Measurements from ENCODE around the gene NPFFR1. TPM values are rescaled to one million over a fixed set of nuclear protein-coding genes. Genes with fewer than 3 reads are reported as not detected.

The NPFFR1 gene
- total and polyA plus RNA-seq, 2 donors: 0.05 to 0.21 TPM

DNA sequence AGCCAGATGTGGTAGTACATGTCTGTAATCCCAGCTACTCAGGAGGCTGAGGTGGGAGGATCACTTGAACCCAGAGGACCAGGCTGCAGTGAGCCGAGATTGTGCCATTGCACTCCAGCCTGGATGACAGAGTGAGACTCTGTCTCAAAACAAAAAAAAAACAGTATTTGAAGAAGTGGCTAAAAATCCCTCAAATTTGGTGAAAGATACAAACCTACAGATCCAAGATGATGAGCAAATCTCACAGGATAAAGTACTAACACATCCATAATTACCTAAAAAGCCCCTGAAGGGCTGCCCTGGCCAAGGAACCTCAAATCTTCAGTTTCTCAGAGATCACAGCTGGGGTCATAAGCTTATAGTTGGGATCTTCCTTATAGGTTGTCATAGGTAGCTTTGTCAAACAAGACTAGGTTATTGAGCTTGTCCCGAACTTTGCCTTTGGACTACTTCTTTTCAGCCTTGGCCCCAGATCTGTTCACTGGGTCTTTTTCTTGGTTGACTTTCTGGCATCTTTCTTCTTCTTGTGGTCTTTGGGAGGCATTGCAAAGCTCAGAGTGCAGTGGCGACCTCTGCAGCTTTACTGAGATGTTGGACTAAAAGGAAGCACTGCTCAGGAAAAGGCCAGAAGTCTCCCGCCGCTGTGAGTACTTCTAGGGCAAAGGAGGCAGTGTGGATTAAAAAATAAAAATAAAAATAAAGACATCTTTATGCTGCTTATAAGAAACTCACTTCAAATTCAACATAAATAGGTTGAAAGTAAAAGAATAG lies 84.9 kb downstream of the NPFFR1 start:
- DNase-seq (ENCODE audit: low read depth in 6 of 9, low spot score in 9 of 9): peak in 2 of 9 donors; percentile 7 to 13
- WGBS: 97% methylated on average over 5 of the region's 5 CpGs
- no peak overlapping the region for H3K27ac ChIP-seq (ENCODE audit: low read depth in 1 of 2, low read length in 1 of 2)

More for the DNA sequence above, 84.9 kb downstream of the NPFFR1 start:
- Histone ChIP-seq H3K4me1 (ENCODE audit: control insufficient read depth in 2 of 2, insufficient read depth in 2 of 2, low read length in 2 of 2) (peaks cover 6 to 10% of the 10 kb centered on the region in 2 donors), H3K36me3 (ENCODE audit: control insufficient read depth in 2 of 2, insufficient read depth in 2 of 2, low read length in 1 of 2) (peaks cover 4 to 22% of the 10 kb centered on the region in 2 donors), H3K9me3 (ENCODE audit: control insufficient read depth in 2 of 2, insufficient read depth in 1 of 2, low read length in 1 of 2) (no peaks in the 10 kb centered on the region), H3K4me3 (ENCODE audit: low read length in 2 of 2) (no peak overlapping the region), H3K27me3 (ENCODE audit: control insufficient read depth in 2 of 2, insufficient read depth in 1 of 2, low read length in 1 of 2) (no peaks in the 10 kb centered on the region)

Other genes starting within 250 kb of the NPFFR1 start
- 10.7 TPM for gene MACROH2A2, start 231.2 kb downstream of the NPFFR1 start, total RNA-seq
- 12.9 TPM for gene MACROH2A2, start 231.2 kb downstream of the NPFFR1 start, polyA plus RNA-seq
- gene AIFM2, start 151.2 kb downstream of the NPFFR1 start, total RNA-seq: 1.5 TPM
- 7.5 TPM for gene AIFM2, start 151.2 kb downstream of the NPFFR1 start, polyA plus RNA-seq
- 8.1 TPM for gene TYSND1, start 137.3 kb downstream of the NPFFR1 start, total RNA-seq
- 18.1 TPM for gene TYSND1, start 137.3 kb downstream of the NPFFR1 start, polyA plus RNA-seq
- 63.1 TPM for gene SAR1A, start 113.5 kb downstream of the NPFFR1 start, total RNA-seq
- gene SAR1A, start 113.5 kb downstream of the NPFFR1 start, polyA plus RNA-seq: 48.6 TPM
- 199 TPM for gene PPA1, start 50.6 kb downstream of the NPFFR1 start, total RNA-seq
- gene PPA1, start 50.6 kb downstream of the NPFFR1 start, polyA plus RNA-seq: 150 TPM
- 6.6 TPM for gene LRRC20, start 98.6 kb upstream of the NPFFR1 start, total RNA-seq
- gene LRRC20, start 98.6 kb upstream of the NPFFR1 start, polyA plus RNA-seq: 3.6 TPM
- 18.9 TPM for gene EIF4EBP2, start 120.1 kb upstream of the NPFFR1 start, total RNA-seq
- 32.1 TPM for gene EIF4EBP2, start 120.1 kb upstream of the NPFFR1 start, polyA plus RNA-seq
- 0.28 TPM for gene NODAL, start 157.7 kb upstream of the NPFFR1 start, total RNA-seq
- 0.21 TPM for gene NODAL, start 157.7 kb upstream of the NPFFR1 start, polyA plus RNA-seq
- 7.3 TPM for gene PALD1, start 194.8 kb upstream of the NPFFR1 start, total RNA-seq
- 10.3 TPM for gene PALD1, start 194.8 kb upstream of the NPFFR1 start, polyA plus RNA-seq

All from thymus (tissue), 11 donors.